22Rv1 (cell line): Measurements from ENCODE around the gene ACOD1.

Experiments used
- H3K27ac ChIP-seq: fragments of 450-650 bp; 2 replicates; pipeline ENCODE4 v1.5.1; 2017
- CTCF ChIP-seq: fragments of 450-650 bp; IDR thresholded peaks from 2 replicates; pipeline ENCODE4 v1.5.1; 2017; ENCODE audit warnings: mild to moderate bottlenecking
- ZFX ChIP-seq: fragments of 450-650 bp; IDR thresholded peaks from 2 replicates; pipeline ENCODE4 v1.6.1; 2017; ENCODE audit warnings: antibody characterized with exemption, borderline replicate concordance

The ACOD1 gene

GRCh38 chr13:76991432-76991795, 43.1 kb downstream of the ACOD1 start:
- TF ChIP-seq CTCF (no peak), ZFX (no peak)
- peak overlapping the region; percentile 55 for H3K27ac ChIP-seq

GRCh38 chr13:76991796-76992547, 43.7 kb downstream of the ACOD1 start, which contains the start of gene CLN5:
CLN5 (plus strand) TSS chr13:76992081; CDS start chr13:76992099, 18 bp downstream.
- H3K27ac ChIP-seq, result peak within 1 kb of the TSS; percentile 55
- no peak for TF ChIP-seq CTCF
- TF ChIP-seq ZFX, result no peak

GRCh38 chr13:76992548-76993001, 44.3 kb downstream of the ACOD1 start:
- TF ChIP-seq ZFX (no peak), CTCF (no peak)
- peak overlapping the region; percentile 55 for H3K27ac ChIP-seq

GRCh38 chr13:76993021-76993420, 44.7 kb downstream of the ACOD1 start:
- TF ChIP-seq CTCF (no peak), ZFX (no peak)
- H3K27ac ChIP-seq, result no peak overlapping the region

- no peak overlapping the region for H3K27ac ChIP-seq
- TF ChIP-seq CTCF (no peak), ZFX (no peak)
Measured at GRCh38 chr13:76993473-76993872, 45.2 kb downstream of the ACOD1 start.

DNA sequence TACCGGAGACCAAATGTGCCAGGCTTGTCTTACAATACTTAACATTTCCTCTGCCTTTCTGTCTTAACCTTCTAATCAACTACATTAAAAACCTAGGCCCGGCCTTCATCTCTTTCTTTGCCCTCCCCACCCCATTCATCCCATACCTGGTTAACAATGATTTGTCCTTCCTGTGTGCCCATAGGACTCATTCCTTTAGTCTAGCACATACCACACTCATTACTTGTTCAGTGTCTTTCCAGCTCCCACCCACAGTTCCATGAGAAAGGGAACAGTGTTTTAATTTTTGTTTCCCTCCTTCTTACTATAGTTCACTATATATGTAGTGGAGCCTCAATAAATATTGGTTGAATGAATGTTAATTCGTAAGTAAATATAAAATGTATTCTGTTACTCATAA, 46.0 kb downstream of the ACOD1 start:
- TF ChIP-seq ZFX (no peak), CTCF (no peak)
- H3K27ac ChIP-seq, result no peak overlapping the region

- no peak for TF ChIP-seq ZFX
- TF ChIP-seq CTCF, result no peak
- no peak overlapping the region for H3K27ac ChIP-seq
Measured at GRCh38 chr13:77000475-77000874, 52.2 kb downstream of the ACOD1 start.
